HepG2 (cell line): Measurements from ENCODE around the gene SSBP4. TPM values are rescaled to one million over a fixed set of nuclear protein-coding genes. Genes with fewer than 3 reads are reported as not detected.

Experiments used
- BCL6 ChIP-seq: IDR thresholded peaks from 2 replicates; pipeline ENCODE4 v1.6.1; 2016; ENCODE audit warnings: missing genetic modification reagents, missing compliant biosample characterization
- EEA1 ChIP-seq: sonication (generic); formaldehyde crosslinking; IDR thresholded peaks from 2 replicates; pipeline ENCODE4 v1.5.1; 2020; ENCODE audit warnings: mild to moderate bottlenecking, missing genetic modification reagents, borderline replicate concordance
- ETV6 ChIP-seq: sonication (generic); formaldehyde crosslinking; conservative IDR thresholded peaks from 2 replicates; pipeline ENCODE4 v1.4.0; 2020; ENCODE audit warnings: missing genetic modification reagents
- GPN1 ChIP-seq: sonication (generic); formaldehyde crosslinking; IDR thresholded peaks from 2 replicates; pipeline ENCODE4 v1.5.1; 2020; ENCODE audit warnings: missing genetic modification reagents, borderline replicate concordance
- RXRA ChIP-seq: sonication (generic); formaldehyde crosslinking; IDR thresholded peaks from 2 replicates; pipeline ENCODE4 v1.5.1; 2020; ENCODE audit warnings: missing genetic modification reagents
- ZBTB40 ChIP-seq, 2 experiments: fragments of 450-650 bp in 1 of 2; sonication (generic) in 1 of 2; formaldehyde crosslinking in 1 of 2; IDR thresholded peaks; 2 replicates each; pipeline versions ENCODE4 v1.6.1 to v1.8.0; 2016 to 2022; ENCODE audit warnings: antibody characterized with exemption in 1 of 2, mild to moderate bottlenecking in 1 of 2, missing genetic modification reagents in 1 of 2
- ZFP37 ChIP-seq: sonication (generic); formaldehyde crosslinking; IDR thresholded peaks from 2 replicates; pipeline ENCODE4 v1.4.0; 2020; ENCODE audit warnings: missing genetic modification reagents, borderline replicate concordance
- ZNF12 ChIP-seq: sonication (generic); formaldehyde crosslinking; IDR thresholded peaks from 2 replicates; pipeline ENCODE4 v1.5.0; 2020; ENCODE audit warnings: missing genetic modification reagents
- ZNF562 ChIP-seq: sonication (generic); formaldehyde crosslinking; IDR thresholded peaks from 2 replicates; pipeline ENCODE4 v1.8.0; 2022; ENCODE audit warnings: missing genetic modification reagents, borderline replicate concordance
- polyA plus RNA-seq, 8 experiments: library from polyadenylated mRNA; depleted of rRNA in 3 of 8; stranded (reverse) in 7 of 8; unstranded in 1 of 8; fragments of >200 nt; fragmentation: Illumina TruSeq in 4 of 8; extraction: Trizol in 4 of 8; gene quantifications; 2 replicates each; pipeline versions ENCODE4 v1.2.1 to v1.2.3, GENCODE V29; 2011 to 2016; ENCODE audit warnings: low read depth in 4 of 8, missing spikeins in 1 of 8, mixed read lengths in 1 of 8; ENCODE audit not compliant: insufficient read depth in 1 of 8
- total RNA-seq, 5 experiments: library from RNA; depleted of rRNA; stranded (reverse); fragments of >200 nt; fragmentation: Illumina TruSeq; extraction: Trizol; gene quantifications; 2 replicates each; pipeline ENCODE4 v1.2.3, GENCODE V29; 2016; ENCODE audit warnings: low read depth in 1 of 5
- TF ChIP-seq, protein P1 (sequence below): sonication (generic); formaldehyde crosslinking; IDR thresholded peaks from 2 replicates; pipeline ENCODE4 v1.4.0; 2020; ENCODE audit warnings: missing genetic modification reagents
- TF ChIP-seq, protein P2 (sequence below): sonication (generic); formaldehyde crosslinking; IDR thresholded peaks from 2 replicates; pipeline ENCODE4 v1.5.1; 2020; ENCODE audit warnings: mild to moderate bottlenecking, missing genetic modification reagents
- TF ChIP-seq, protein P3 (sequence below): sonication (generic); formaldehyde crosslinking; IDR thresholded peaks from 2 replicates; pipeline ENCODE4 v1.5.0; 2020; ENCODE audit warnings: missing genetic modification reagents
- TF ChIP-seq, protein P4 (sequence below): sonication (generic); formaldehyde crosslinking; IDR thresholded peaks from 2 replicates; pipeline ENCODE4 v1.5.0; 2020; ENCODE audit warnings: mild to moderate bottlenecking, low read depth, missing genetic modification reagents, borderline replicate concordance

Gene SSBP4
- total and polyA plus RNA-seq, 2 of the 13 experiments (the other 11 are each of a cell fraction or from before 2014, with no cell fraction given), result 20.8 to 39.5 TPM

- TF ChIP-seq, protein P1, sequence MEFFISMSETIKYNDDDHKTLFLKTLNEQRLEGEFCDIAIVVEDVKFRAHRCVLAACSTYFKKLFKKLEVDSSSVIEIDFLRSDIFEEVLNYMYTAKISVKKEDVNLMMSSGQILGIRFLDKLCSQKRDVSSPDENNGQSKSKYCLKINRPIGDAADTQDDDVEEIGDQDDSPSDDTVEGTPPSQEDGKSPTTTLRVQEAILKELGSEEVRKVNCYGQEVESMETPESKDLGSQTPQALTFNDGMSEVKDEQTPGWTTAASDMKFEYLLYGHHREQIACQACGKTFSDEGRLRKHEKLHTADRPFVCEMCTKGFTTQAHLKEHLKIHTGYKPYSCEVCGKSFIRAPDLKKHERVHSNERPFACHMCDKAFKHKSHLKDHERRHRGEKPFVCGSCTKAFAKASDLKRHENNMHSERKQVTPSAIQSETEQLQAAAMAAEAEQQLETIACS (CRISPR knock-in tag), result no peak
- TF ChIP-seq ZNF562 (CRISPR knock-in tag), result no peak
- TF ChIP-seq ZFP37 (CRISPR knock-in tag), result no peak
- no peak for TF ChIP-seq GPN1 (CRISPR knock-in tag)
- peak; percentile 54; the same call in 1 of the 2 replicates for TF ChIP-seq ZNF12
- TF ChIP-seq EEA1 (CRISPR knock-in tag), result no peak; the same call in 1 of the 2 replicates
- TF ChIP-seq, protein P2, sequence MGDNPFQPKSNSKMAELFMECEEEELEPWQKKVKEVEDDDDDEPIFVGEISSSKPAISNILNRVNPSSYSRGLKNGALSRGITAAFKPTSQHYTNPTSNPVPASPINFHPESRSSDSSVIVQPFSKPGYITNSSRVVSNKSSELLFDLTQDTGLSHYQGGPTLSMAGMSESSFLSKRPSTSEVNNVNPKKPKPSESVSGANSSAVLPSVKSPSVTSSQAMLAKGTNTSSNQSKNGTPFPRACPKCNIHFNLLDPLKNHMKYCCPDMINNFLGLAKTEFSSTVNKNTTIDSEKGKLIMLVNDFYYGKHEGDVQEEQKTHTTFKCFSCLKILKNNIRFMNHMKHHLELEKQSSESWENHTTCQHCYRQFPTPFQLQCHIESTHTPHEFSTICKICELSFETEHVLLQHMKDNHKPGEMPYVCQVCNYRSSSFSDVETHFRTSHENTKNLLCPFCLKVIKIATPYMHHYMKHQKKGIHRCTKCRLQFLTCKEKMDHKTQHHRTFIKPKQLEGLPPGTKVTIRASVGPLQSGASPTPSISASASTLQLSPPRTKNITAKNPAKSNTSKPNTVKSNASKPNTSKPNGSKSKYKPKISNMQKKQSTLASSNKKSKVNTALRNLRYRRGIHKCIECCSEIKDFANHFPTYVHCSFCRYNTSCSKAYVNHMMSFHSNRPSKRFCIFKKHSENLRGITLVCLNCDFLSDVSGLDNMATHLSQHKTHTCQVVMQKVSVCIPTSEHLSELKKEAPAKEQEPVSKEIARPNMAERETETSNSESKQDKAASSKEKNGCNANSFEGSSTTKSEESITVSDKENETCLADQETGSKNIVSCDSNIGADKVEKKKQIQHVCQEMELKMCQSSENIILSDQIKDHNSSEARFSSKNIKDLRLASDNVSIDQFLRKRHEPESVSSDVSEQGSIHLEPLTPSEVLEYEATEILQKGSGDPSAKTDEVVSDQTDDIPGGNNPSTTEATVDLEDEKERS, result no peak
- TF ChIP-seq, protein P3, sequence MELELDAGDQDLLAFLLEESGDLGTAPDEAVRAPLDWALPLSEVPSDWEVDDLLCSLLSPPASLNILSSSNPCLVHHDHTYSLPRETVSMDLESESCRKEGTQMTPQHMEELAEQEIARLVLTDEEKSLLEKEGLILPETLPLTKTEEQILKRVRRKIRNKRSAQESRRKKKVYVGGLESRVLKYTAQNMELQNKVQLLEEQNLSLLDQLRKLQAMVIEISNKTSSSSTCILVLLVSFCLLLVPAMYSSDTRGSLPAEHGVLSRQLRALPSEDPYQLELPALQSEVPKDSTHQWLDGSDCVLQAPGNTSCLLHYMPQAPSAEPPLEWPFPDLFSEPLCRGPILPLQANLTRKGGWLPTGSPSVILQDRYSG (CRISPR knock-in tag), result no peak
- TF ChIP-seq BCL6 (CRISPR knock-in tag), result peak; percentile 88
- peak; percentile 88 for TF ChIP-seq RXRA (CRISPR knock-in tag)
- TF ChIP-seq, protein P4, sequence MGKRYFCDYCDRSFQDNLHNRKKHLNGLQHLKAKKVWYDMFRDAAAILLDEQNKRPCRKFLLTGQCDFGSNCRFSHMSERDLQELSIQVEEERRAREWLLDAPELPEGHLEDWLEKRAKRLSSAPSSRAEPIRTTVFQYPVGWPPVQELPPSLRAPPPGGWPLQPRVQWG (CRISPR knock-in tag), result no peak
- no peak; the same call in 1 of the 2 replicates for TF ChIP-seq ETV6 (CRISPR knock-in tag)
- TF ChIP-seq ZBTB40 (IDR thresholded peaks at IDR 0.05), result no peak
- no peak for TF ChIP-seq ZBTB40 (CRISPR knock-in tag; IDR thresholded peaks at IDR 0.05)
Measured at GRCh38 chr19:18373892-18374629, 45.1 kb upstream of the SSBP4 start (continued).
